HG03432 (cell line): ENCODE data around the gene ATG5.
A peak's percentile ranks its signal among the peaks of the same experiment; 100 is the strongest.
"Not testable (repeated sequence)": the region's sequence is repeated elsewhere in the genome, so short reads cannot be mapped to it uniquely, and the experiment has no call there.

Experiments used
- ATAC-seq: cut with Tn5 transposase; IDR thresholded peaks from one replicate; pipeline ENCODE4 v1.9.1; 2021; ENCODE audit warnings: mild to moderate bottlenecking, moderate library complexity; ENCODE audit not compliant: unreplicated experiment

The ATG5 gene

GRCh38 chr6:106315765-106316374 lies 9.7 kb downstream of the ATG5 start:
- ATAC-seq: no peak

GRCh38 chr6:106309766-106310373 lies 15.7 kb downstream of the ATG5 start:
- ATAC-seq: no peak

GRCh38 chr6:106308985-106309384 lies 16.6 kb downstream of the ATG5 start:
- no peak for ATAC-seq

- ATAC-seq: no peak
Observed at GRCh38 chr6:106305740-106306139, 19.8 kb downstream of the ATG5 start.

GRCh38 chr6:106300944-106301343 lies 24.6 kb downstream of the ATG5 start:
- no peak for ATAC-seq

- ATAC-seq: no peak
Observed at GRCh38 chr6:106300020-106300780, 25.4 kb downstream of the ATG5 start.

GRCh38 chr6:106293116-106293515 lies 32.4 kb downstream of the ATG5 start:
- no peak for ATAC-seq

- no peak for ATAC-seq
Observed at GRCh38 chr6:106290954-106291353, 34.6 kb downstream of the ATG5 start.

GRCh38 chr6:106290032-106290431 lies 35.5 kb downstream of the ATG5 start:
- ATAC-seq: no peak

GRCh38 chr6:106287215-106287614 lies 38.3 kb downstream of the ATG5 start:
- no peak for ATAC-seq

- no peak for ATAC-seq
Observed at GRCh38 chr6:106286746-106287145, 38.8 kb downstream of the ATG5 start.

- no peak for ATAC-seq
Observed at GRCh38 chr6:106283481-106283880, 42.1 kb downstream of the ATG5 start.

GRCh38 chr6:106281661-106282060 lies 43.9 kb downstream of the ATG5 start:
- ATAC-seq: no peak

GRCh38 chr6:106281088-106281487 lies 44.5 kb downstream of the ATG5 start:
- ATAC-seq: no peak

- ATAC-seq: no peak
Observed at GRCh38 chr6:106279179-106279578, 46.4 kb downstream of the ATG5 start.

GRCh38 chr6:106275692-106276091 lies 49.9 kb downstream of the ATG5 start:
- no peak for ATAC-seq

- peak; percentile 71 for ATAC-seq
Observed at GRCh38 chr6:106273087-106273486, 52.5 kb downstream of the ATG5 start.

GRCh38 chr6:106272287-106272686 lies 53.3 kb downstream of the ATG5 start:
- no peak for ATAC-seq

GRCh38 chr6:106270414-106270813 lies 55.1 kb downstream of the ATG5 start:
- ATAC-seq: no peak

GRCh38 chr6:106269268-106269919 lies 56.2 kb downstream of the ATG5 start:
- ATAC-seq: not testable (repeated sequence)

- ATAC-seq: not testable (repeated sequence)
Observed at GRCh38 chr6:106268500-106268899, 57.1 kb downstream of the ATG5 start.

GRCh38 chr6:106264433-106264832 lies 61.1 kb downstream of the ATG5 start:
- not testable (repeated sequence) for ATAC-seq
